GM19395 (cell line): ENCODE measurements around the gene SLC8A2.

Source experiments
- ATAC-seq: cut with Tn5 transposase; IDR thresholded peaks from one replicate; pipeline ENCODE4 v1.9.1; 2021; ENCODE audit warnings: mild to moderate bottlenecking, moderate library complexity; ENCODE audit not compliant: unreplicated experiment

SLC8A2 gene

DNA sequence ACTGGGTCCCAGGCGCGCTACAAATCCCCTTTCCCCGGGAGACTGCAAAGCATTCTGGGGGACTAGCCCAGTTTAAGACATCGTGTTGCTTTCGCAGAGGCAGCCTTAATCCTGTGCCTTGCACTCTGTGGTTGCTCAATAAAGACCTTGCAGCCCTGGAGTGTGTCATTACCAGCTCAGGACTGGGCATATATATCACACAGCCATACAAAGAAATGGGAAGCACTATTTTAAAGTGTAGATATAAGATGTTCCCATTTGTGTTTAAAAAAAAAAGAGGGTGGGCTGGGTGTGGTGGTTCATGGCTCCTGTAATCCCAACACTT, 32.1 kb upstream of the SLC8A2 start:
- ATAC-seq = no peak

DNA sequence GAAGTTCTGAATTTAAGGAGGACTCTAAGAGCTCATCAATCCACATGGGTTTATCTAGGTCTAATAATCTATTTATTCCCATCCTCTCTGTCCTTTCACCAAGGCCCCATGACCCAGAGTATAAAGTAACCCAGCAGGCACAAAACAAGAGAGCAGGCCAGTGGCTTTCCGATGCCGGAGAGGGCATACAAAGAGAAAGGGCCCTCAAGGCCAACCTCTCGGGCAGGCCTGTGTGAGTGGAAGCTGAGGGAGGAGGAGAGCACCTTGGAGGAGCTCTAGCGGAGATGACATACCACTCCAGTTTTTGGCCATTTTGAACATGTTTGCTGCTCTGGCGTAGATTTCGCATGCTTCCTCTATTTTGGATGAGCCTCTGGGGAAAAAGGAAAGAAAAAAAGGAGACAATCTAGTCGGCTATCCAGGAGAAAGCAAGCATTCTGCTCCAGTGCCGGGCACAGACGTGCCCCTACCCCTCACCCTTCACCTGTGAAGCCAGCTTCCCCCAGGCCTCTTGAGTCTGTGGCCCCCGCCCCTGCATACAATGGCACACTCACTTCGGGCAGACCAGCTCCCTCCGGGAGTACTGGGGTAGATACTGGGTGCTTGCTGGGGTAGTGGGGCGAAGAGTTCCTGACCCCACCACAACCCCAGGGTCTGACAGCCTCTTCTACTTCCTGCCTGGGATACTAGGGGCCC, 31.6 kb upstream of the SLC8A2 start:
- ATAC-seq = no peak

DNA sequence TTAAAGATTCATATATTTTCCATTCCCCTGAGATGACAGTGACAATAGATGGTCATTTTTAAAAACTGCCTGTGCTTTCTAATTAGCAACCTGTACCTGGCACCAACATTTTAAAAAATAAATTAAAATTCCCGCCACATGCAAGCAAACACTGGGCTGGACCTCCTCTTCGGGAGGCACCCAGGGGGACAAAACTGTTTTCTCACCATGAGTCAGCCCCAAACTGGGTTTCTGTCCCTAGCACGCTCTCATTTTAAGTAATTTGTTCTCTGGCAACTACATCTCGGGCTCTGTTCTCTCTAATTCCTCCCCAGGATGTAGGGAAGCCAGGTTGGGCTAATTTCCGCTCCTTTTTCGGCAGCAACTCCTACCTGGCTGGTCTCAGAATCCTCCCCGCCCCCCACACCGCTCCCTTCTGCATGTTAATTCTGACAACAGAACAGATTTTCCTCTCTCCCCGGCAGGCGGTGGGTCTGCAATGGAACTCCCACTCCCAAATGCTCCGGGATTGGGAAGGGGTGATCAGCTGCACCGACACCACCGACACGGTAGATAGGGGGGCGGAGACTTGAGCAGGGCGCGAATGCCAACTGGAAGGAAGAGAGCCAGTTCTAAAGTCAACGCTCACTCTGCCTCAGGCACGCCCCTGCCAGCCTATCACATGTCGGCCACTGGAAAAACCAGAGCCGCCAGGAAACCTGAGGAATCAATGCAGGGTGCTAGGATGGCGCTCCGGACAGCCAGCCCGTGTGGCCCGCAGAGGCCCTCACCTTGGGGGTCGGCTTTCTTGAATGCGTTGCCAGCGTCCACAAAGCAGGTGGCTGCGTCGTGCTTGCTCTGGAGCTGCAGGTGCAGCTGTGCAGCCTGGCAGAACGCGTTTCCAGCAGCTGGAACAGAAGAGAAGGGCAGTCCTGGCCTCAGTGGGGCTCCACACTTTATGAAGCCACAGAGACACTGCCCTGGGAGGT, 28.5 kb upstream of the SLC8A2 start:
- ATAC-seq = no peak

DNA sequence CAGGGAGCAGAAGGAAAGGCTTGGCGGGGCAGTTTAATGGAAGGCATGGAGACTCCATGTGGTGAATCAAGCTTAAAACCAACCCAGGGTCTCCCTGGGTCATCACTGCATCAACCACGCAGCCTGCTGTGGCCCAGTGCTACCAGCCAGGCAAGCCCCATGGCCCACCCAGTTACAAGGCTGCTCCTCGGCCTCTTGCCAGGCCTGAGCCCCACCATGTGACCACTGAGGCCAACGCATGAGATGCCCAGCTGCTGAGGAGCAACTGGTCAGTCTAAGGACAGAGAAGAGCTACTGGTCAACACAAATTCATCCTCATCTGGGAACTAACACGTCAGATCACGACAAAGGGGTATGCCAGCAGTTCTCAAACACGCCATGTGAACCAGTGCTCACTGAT, 27.7 kb upstream of the SLC8A2 start:
- no peak for ATAC-seq

DNA sequence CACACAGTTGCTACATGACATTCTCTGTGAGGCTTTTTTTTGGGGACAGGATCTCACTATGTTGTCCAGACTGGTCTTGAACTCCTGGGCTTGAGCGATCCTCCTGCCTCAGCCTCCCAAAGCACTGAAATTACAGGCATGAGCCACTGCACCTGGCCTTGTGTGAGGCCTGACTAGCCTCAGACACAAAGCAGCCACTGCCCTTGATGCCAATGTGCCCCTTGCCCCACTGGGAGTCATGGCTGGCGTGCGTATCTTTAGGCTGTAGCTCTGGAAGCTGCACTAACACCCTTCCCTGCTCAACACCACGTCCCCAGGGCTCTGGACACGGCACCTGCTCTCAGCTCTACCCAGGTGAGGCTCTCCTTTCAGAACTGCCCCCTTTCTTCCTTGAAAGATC, 26.9 kb upstream of the SLC8A2 start:
- no peak for ATAC-seq

GRCh38 chr19:47497821-47498520, 26.3 kb upstream of the SLC8A2 start:
- no peak for ATAC-seq

DNA sequence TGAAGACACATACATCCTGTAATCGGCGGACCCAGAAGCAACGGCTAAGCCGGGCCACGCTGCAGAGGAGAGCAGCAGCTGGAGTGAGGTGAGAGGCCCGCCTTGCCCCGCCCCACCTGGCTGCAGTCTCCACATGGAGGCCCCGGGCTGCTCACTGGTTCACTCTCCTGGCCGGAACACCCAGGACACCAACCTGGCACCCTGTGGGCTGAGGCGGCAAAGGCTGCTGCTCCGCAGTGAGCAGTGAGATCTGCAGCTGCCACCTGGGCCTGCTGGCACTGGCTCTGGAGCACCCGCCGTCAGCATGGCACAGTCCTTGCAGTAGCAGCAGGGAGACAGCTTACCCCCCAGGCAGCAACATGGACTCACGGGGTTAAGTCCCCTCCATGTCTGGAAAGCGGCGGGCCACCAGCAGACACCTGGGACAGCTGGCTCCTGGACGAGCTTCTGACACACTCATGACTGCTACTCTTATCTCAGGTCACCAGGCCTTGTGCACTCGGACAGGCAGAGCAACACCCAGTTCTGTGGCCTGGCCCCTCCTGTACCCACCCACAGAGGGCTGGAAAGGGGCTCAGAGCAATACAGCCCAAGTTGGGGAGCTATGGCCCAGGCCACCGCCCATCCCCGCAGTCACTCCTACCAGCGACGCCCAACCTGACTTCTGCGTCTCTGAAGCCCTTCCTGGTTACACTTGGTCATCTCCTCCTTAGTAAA, 25.5 kb upstream of the SLC8A2 start:
- no peak for ATAC-seq

DNA sequence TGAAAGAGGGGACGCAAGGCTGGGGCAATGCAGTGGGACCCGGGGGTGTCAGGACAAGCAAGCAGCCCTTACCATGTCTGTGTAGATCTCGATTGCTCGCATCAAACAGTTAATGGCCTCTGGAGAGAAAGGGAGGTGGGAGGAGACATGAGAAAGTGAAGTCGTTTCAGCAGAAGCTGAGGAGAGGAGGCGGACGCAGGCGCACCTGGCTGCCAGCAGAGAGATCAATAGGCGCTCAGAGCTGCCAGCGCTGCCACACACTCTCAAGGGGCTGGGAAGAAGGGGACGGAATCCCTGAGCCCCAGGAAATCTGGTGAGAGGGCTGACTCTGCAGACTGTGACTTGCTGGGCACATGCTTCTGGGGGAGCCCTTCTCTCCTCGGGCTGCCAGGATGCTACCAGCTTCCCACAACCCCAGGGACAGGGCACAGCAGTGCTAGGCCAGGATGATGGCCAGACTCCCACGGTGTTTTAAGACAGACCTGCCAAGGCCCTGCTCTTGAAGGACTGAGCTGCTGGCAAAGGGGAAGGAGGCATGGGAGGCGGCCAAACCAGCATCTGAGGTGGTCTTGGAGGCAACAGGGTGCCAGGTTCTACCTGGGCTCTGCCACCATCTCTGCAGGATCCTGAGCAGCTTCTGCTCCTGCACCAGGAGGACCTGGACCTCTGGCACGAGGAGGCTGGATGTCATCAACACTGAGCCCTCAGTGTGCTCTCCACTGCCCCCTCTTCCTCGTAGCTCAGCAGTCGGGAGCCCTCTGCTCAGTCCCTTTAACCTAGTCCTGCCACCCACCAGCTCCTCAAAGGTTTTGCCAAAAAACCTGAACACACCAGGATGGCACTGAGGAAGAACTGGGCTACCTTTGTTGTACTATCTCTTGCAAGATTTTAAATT, 24.0 kb upstream of the SLC8A2 start:
- ATAC-seq = no peak

DNA sequence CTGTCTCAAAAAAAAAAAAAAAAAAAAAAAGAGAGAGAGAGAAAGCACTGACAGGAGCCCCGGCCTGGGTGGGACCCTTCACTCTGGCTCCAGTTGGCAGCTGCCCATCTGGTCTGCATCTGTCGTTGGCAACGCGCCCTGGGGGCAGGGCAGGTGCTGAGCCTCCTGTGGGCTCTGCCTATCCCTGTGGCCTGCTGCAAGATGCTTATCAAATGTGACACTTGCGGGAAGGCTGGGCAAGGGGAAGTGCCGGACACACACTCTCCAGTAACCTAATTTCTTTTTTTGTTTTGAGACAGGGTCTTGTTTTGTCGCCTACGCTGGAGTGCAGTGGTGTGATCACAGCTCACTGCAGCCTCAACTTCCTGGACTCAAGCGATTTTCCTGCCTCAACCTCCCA, 23.0 kb upstream of the SLC8A2 start:
- ATAC-seq = no peak

DNA sequence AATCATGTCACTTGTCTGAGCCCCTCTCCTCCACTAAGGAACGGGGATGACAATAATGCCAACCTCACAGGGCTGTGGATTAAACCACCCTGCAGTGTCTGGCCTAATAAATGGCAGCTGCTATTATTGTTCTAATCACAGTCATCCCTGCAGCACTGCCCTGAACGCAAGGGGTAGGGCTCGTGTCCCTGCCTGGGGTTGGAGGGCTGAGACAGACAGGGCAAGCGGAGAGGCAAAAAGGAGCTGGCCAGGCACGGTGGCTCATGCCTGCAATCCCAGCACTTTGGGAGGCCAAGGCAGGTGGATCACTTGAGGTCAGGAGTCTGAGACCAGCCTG, 22.5 kb upstream of the SLC8A2 start:
- no peak for ATAC-seq

- ATAC-seq = no peak
Observed at GRCh38 chr19:47493378-47494210, 21.9 kb upstream of the SLC8A2 start.

DNA sequence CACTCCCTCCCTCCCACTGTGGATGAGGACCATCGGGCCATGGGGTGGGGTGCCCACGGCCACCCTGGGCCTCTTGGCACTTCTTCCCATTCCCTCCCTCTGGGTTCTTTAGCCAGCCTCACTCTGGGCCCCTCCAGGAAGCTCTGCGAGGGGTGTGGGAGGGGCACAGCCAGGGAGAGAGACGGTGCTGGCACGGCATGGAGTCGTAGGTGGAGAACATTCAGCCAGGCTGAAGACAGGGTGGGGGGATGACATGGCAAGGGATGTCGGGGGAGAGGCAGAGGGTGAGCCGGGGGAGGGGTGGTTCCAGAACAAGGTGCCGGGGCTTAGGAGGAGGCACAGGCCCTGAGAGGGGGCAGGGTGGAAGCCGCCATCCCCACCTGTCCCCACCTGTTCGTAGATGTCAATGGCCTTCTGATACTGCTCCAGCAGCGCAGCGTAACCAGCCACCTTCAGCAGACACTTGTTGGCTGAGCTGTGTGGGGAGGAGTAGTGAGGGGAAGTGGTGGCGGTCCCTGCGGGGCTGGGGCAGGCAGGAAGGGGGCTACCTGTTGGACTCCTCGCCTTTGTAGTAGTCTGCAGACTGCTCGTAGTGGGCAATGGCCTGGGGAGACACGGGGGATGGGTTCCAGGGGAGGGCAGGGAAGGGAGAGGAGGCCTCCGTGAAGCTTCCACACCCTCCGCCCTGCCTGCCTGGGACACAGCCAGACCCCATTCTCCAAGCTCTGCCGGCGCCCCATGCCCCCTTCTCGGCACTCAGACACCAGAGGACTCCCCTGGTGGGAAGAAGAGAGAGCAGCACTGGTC, 21.1 kb upstream of the SLC8A2 start:
- ATAC-seq = no peak

DNA sequence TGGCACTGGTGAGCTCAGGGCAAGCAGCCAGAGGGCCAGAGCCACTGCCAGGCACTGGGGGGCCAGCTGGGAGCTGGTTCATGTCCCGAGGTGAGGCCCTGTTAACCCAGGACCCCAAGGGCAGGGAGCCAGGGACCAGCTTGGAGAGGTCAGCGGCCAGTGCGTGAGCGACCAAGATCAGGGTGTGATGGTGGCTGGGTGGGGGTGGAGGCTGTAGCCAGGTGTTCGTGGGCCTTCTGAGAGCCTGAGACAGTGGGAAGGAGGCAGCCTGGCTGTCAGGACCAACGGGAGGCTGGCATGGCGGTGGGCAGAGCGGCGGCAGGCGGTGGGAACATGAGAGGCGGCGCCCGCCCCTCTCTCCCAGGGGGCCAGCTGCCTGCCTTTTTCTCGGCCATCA, 20.4 kb upstream of the SLC8A2 start:
- ATAC-seq = no peak

DNA sequence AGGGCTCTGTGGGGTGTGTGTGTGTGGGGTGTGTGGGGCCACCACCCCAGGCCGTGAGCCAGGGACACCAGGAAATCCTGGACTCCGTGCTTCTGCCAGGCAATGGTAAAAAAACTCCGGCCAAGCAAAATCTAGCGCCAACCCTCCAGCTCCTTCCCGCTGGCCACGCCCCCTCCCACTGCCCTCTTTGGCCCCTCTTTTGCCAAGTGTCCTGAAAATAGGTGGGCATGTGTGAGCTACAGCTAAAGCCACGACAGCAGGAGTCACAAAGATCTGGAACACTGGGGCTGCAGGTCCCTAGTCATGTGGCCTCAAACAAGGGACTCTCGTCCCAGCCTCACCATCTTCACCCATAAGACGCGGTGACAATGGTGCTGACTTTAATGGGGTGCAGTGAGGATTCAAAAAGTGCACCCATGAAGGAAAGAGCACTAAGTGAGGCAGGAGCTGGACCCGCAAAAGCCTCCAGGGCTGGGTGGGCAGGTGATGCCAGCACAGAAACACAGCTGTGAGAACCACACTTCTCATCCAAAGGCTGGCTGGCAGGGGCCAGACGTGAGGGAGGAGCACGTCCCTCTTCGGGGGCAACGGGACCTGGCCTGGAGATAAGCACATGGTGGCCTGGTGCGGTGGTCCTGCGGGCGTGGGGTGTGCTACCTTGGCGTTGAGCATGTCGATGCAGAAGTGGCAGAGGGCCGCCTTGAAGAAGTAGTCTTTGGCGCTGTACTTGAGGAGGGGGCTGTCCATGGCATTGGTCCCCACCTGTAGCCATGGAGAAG, 19.9 kb upstream of the SLC8A2 start:
- ATAC-seq = no peak

GRCh38 chr19:47490847-47491246, 19.2 kb upstream of the SLC8A2 start:
- ATAC-seq = no peak

DNA sequence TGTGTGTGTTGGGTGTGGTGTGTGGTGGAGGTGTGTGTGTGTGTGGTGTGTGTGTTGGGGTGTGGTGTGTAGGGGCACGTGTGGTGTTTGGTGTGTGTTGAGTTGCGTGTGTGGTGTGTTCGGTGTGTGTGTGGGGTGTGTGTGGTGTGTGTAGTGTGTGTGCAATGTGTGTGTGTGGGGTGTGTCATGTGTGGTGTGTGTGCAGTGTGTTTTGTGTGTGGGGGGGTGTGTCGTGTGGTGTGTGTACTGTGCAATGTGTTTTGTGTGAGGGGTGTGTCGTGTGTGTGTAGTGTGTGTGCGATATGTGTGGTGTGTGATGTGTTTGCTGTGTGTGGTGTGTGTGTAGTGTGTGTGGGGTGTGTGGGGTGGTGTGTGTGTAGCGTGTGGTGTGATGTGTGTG, 18.3 kb upstream of the SLC8A2 start:
- ATAC-seq = no peak

DNA sequence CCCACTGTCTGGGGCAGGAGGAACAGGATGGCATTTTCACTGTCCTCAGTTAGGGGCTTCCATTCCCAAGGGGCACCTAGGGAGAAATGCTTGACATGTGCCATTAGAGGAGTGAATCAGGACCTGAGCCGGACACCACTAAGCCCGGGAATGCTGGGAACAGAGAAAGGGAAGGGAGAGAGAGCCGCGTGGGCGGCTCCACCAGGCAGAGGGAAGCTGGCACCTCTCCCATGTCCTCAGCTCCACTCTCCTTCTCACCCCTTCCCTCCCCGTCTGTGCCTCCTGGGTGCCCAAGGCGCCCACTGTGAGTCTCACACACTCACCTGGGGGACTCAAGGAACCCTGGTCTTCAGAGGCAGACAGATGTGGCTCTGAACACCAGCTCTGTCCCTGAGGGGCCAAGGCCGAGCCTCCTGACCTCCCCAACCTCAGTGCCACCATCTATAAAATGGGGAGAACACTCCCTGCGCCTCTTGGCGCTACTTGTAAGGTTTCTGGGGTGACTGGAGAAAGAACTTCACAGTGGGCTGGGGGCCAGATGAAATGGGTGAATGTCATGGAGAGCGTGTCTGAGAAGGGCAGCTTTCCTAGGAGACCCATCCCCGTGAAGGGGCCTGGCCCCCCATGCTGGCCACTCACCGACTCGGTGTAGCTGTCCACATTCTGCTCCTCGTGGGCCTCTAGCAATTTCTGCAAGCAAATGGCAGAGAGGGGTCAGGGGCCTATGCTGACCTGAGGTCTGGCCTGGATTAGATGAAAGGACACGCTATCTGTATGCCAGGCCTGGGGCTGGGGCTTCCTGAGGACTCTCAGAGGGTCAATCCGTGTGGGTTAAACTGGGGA, 17.6 kb upstream of the SLC8A2 start:
- no peak for ATAC-seq
